ENCODE data around the gene CALM1. TPM values are rescaled to one million over a fixed set of nuclear protein-coding genes. Genes with fewer than 3 reads are reported as not detected.
A peak's percentile ranks its signal among the peaks of the same experiment; 100 is the strongest.

The CALM1 gene
- total RNA-seq, 1 donor from 2014 or later: 575 TPM

DNA sequence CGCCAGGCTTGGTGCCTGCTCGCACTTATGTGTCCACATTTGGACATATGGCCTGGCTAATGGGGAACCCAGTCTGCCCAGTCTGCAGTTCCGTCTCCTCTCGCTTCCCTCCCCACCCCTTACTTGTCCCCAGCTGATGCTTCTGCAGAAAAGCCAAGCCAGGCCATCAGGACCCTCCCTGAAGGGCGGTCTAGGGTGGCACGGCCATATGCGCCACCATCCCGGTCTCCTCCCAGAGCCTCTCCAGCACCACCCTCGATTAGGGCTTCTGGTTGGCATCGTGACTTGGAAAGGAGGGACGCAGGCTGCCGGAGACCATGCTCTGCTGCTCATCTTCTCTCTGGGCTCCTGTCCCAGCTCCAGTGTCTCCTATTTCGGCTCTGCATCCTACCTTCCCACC lies 54.6 kb downstream of the CALM1 start:
- DNase-seq: no peak
- no peak for ATAC-seq (ENCODE audit: poor library complexity)
- intact Hi-C loops (cut with DNase I): no loop called here

DNA sequence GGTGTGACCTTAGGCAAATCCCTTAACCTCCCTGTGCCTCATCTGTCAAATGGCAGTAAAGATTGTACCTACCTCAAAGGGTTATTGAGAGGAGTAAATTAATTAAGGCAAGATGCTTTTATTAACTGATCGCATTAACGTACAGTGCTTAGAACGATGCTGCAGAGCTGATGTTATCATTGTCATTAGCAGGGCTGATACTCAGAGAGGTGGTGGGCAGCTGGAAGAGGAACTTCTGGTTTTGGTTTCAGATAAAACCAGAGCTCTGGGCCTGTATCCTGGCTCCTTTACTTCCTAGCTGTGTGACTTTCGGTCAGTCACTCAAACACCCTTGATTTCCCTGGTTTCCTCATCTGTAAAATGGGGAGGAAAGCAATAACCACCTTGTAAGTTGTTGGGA lies 55.1 kb downstream of the CALM1 start:
- no peak for ATAC-seq (ENCODE audit: poor library complexity)
- intact Hi-C loops (cut with DNase I): no loop called here
- no peak for DNase-seq

DNA sequence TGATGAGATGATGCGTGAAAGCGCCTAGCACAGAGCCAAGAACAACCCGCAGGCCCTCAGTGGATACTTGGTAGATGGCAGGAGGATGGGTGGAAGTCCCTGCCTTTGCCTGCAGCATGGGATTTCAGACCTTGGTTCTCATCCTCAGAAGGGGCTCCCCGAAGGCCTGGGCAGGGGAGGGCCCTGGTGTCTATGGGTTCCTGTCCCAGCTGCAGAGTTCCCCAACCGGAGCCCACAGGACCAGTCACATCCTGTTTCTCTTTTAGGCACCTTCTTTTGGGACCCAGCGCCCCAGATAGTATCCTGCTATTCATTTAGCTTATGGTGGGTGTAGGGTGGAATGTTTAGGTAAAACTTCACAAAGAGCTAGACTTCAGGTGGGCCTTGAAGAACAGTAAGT lies 55.5 kb downstream of the CALM1 start:
- intact Hi-C loops (cut with DNase I): no loop called here

DNA sequence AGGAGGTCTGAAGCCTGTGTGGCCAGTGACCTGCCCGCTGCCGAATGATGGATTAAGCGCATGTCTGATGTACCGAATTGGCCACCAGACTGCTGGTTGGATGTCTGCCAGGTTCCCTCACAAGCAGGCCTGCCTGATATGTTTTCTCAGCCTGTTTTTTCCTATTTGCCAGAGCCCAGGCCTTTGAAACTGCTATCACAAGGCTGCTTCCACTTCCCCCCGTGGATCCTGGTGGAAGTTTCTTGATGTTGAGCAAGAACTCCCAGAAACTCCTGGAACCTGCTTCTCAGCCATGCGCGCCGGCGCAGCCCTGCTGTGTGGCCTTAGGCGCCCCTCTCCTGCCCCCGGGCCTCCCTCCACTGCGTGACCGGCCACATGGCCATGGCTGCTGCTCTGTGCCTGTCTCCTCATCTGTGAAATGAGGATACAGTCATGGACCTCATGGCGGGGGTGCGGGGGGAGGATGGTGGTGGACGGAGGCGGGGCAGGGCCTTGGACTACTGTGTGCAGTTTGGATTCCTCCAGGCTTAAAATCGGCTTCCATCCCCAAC lies 56.6 kb downstream of the CALM1 start:
- DNase-seq (peak; percentile 49), ATAC-seq (ENCODE audit: poor library complexity) (peak; percentile 20)

More for the DNA sequence above, 55.5 kb downstream of the CALM1 start:
- DNase-seq (no peak), ATAC-seq (ENCODE audit: poor library complexity) (no peak)

DNA sequence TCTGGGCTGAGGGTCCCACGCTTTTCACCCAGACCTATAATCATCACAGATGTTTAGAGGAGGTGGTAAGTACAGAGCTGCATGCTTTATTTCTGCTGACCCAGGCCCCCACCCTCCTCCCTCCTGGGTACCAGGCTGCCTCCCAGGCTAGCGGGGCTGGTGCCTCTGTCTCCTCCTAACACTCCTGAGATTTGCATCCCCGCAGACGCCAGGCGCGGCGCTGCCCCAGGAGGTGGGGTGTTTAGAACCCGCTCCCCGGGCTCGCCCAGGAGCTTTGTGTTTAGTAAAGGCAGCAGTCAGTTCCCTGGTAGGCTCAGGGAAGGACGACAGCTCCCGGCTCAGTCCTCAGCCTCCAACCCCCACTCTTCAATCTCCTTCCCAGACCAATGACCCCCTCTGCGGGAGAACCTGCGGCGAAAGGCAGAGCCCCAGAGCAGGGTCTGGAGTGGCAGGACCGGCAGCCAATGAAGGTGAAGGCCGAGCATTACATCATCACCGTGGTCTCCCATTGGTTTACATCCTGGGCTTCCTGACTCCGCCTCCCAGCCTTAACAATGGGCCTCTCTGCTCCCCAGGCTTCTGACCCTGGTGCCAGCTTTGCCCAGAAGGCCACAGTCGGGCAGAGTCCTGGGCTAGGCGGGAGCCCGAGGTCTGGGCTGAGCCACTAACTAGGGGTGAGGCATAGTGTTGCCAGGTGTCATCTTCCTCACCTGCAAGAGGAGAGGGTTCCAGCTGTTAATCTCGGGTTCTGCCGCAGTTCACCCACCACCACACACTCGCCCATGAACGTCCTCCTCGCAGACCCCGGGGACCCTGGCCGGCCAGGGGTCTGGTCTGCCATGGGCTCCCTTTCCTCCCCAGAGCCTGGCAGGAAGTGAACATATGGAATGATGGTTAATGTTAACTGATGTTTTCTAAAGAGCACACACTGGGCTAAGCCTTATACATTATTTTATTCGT lies 57.5 kb downstream of the CALM1 start:
- ATAC-seq (ENCODE audit: poor library complexity): peak; percentile 89
- peak; percentile 83 for DNase-seq
- intact Hi-C loops (cut with DNase I): no loop called here

More for the DNA sequence above, 56.6 kb downstream of the CALM1 start:
- intact Hi-C loops (cut with DNase I): no loop called here

DNA sequence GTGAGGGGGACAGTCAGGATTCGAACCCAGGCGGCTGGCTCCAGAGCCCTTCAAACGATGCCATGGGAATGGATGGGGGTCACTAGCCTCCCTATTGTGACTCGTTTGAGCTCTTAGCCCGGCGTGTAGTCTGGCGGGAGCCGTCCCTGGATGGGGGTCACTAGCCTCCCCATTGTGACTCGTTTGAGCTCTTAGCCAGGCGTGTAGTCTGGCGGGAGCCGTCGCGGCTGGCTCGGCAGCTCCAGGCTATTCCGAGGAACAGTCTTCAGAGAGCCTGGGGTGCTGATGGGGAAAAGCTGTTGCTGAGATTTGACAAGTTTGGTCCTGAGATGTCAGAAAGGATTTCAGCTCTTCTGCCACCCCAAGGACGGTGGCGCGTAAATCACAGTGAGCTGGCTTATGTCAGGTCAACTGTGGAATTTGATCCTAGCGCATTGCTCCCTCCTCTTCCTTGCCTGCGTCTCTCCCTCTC lies 58.3 kb downstream of the CALM1 start:
- ATAC-seq (ENCODE audit: poor library complexity) (no peak), DNase-seq (no peak)
- intact Hi-C loops (cut with DNase I): no loop called here

DNA sequence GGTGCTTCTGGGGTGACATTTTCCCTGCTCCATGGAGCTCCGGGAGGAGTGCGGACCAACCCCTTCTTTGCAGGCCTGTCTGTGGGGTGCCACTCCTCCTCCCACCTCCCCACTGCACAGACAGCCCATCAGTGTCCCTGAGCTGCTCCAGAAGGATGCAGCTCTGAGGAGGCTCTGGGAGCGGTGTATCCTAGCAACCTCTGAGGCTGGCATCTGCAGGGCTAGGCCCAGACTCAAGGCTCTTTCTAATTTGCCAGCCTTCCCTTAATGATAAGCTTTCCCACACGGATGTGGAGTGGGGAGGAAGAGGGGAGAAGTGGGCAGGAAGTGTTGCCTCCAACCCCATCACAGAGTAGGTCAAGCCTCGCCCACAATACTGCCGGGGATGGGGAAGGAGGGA lies 59.7 kb downstream of the CALM1 start:
- ATAC-seq (ENCODE audit: poor library complexity) (no peak), DNase-seq (no peak)
- intact Hi-C loops (cut with DNase I): no loop called here

DNA sequence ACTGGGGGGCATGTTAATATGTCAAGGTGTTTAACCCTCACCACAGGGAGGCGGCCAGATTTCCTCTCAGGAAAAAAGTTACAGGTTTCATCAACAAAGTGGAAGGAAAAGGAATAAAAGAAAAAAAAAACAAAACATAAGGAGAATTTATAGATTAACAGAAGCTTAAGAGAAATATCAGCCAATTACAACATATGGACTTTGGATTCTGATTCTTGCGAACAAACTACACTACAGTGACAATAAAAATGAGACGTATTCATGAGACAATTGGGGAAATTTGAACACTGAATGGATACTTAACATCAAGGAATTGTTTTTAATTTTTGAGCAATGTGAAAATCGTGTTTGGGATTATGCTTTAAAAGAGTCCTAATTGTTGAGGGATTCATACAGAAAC lies 60.4 kb downstream of the CALM1 start:
- ATAC-seq (ENCODE audit: poor library complexity) (no peak), DNase-seq (no peak)
- intact Hi-C loops (cut with DNase I): no loop called here

Other genes with a start within 250 kb of the CALM1 start
- 132 TPM for gene PSMC1, start 140.5 kb upstream of the CALM1 start, total RNA-seq
- 9.5 TPM for gene NRDE2, start 65.1 kb upstream of the CALM1 start, total RNA-seq